Measurements from ENCODE around the gene CEP135.

GRCh38 chr4:56048702-56049431, 100.1 kb downstream of the CEP135 start:
- TF ChIP-seq POLR2AphosphoS5 (IDR thresholded peaks at IDR 0.05; ENCODE audit: low read depth, low read length) (no peak), POLR2A (IDR thresholded peaks at IDR 0.05; ENCODE audit: low read depth, low read length) (no peak)
